VCaP (cell line): ENCODE results near the gene MKX.
"Not testable (repeated sequence)": the region's sequence is repeated elsewhere in the genome, so short reads cannot be mapped to it uniquely, and the experiment has no call there.

Experiments used
- H3K27ac ChIP-seq: fragments of 450-650 bp; 2 replicates; pipeline ENCODE4 v1.5.1; 2017
- CTCF ChIP-seq: fragments of 450-650 bp; conservative IDR thresholded peaks from 2 replicates; pipeline ENCODE4 v1.5.1; 2017; ENCODE audit warnings: mild to moderate bottlenecking, moderate library complexity

Gene MKX

DNA sequence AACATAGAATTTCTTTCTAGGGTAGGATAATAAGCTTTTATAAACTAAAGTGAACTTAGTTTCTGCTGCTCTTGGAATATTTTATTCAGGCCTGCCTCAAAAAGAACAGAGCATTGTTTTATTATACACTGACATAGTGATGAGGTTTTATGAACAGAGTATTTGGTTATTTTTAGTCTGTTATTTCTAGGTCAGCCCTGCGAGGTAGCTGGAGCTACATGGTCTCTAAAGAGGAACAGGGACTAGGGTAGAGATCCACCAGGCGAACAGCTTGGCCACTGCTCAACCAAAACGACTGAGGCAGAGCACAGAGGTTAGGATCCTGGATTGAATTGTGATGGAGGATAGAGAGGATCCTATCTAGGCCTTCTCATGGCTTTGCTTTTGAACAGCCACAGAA, 53.0 kb downstream of the MKX start:
- H3K27ac ChIP-seq, result no peak overlapping the region
- TF ChIP-seq CTCF, result no peak

GRCh38 chr10:27688991-27689390, 56.6 kb downstream of the MKX start:
- no peak for TF ChIP-seq CTCF
- H3K27ac ChIP-seq, result no peak overlapping the region

DNA sequence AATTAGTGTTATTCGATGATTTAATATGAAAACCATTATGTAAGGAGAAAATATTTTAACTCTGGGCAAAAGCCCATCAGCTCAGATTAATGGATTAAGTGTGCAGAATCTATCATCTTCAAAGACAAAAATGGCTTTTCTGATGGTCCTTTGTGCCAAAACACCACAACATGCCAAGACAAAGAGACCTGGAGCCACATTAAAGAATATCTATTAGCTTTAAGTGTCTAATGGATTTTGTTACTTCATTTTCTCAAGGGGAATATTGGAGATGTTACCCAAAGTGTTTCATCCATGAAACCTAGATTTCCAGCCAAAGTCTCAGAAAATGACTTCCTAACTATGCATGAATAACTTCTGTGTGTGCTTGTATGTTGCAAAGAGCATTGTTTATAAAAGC, 57.3 kb downstream of the MKX start:
- no peak overlapping the region for H3K27ac ChIP-seq
- no peak for TF ChIP-seq CTCF

DNA sequence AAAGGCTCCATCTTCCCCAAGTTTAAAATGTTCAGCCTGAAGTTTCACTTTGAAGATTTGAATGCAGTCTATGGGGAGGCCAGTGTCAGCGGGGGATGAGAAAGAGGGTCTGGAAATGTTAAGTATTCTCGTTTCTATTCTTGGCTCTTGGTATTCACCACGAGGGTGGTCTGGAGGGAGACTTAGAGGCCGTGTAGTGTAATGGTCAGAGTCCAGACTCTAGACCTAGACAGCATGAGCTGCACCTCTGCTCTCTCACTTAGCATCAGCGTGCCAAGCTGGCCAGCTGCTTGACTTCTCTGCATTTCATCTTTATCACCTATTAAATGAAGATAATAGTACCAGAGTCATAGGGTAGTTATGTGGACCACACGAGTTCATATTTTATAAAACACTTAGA, 57.9 kb downstream of the MKX start:
- no peak overlapping the region for H3K27ac ChIP-seq
- TF ChIP-seq CTCF, result no peak

- H3K27ac ChIP-seq, result no peak overlapping the region
- no peak for TF ChIP-seq CTCF
Measured at GRCh38 chr10:27687326-27687725, 58.3 kb downstream of the MKX start.

GRCh38 chr10:27685681-27686080, 59.9 kb downstream of the MKX start:
- no peak for TF ChIP-seq CTCF
- no peak overlapping the region for H3K27ac ChIP-seq

- no peak overlapping the region for H3K27ac ChIP-seq
- no peak for TF ChIP-seq CTCF
Measured at GRCh38 chr10:27683226-27683625, 62.4 kb downstream of the MKX start.

DNA sequence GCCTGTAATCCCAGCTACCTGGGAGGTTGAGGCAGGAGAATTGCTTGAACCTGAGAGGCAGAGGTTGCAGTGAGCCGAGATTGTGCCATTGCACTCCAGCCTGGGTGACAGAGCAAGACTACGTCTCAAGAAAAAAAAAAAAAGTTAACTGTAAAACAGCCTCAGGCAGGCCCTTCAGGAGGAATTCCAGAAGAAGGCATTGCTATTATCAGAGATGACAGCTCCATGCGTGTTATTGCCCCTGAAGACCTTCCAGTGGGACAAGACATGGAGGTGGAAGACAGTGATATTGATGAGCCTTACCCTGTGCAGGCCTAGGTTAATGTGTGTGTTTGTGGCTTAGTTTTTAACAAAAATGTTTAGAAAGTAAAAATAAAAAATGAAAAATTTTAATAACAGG, 63.8 kb downstream of the MKX start:
- H3K27ac ChIP-seq, result not testable (repeated sequence)
